ENCODE results near the gene PHF24. TPM values are rescaled to one million over a fixed set of nuclear protein-coding genes. Genes with fewer than 3 reads are reported as not detected.

The PHF24 gene
- polyA plus RNA-seq, 2 donors = 0.04 to 0.07 TPM

GRCh38 chr9:34989003-34989945 lies 31.2 kb downstream of the PHF24 start, which contains the start of gene DNAJB5:
Gene DNAJB5, plus strand, starts transcription at chr9:34989745. Its CDS starts 886 bp downstream, at chr9:34990631.
- Histone ChIP-seq H3K27ac (ENCODE audit: low read depth in 2 of 2, low read length in 1 of 2) (peak within 1 kb of the TSS; percentile 92 to 94), H3K4me1 (ENCODE audit: control insufficient read depth in 2 of 2, insufficient read depth in 2 of 2, low read length in 1 of 2) (peaks cover 15 to 23% of the 10 kb centered on the region in 2 donors), H3K27me3 (ENCODE audit: control insufficient read depth in 1 of 2, insufficient read depth in 2 of 2, low read length in 2 of 2) (no peaks in the 10 kb centered on the region), H3K9me3 (ENCODE audit: control insufficient read depth in 2 of 2, insufficient read depth in 1 of 2, low read depth in 1 of 2, low read length in 1 of 2) (no peaks in the 10 kb centered on the region), H3K36me3 (ENCODE audit: control insufficient read depth in 2 of 2, insufficient read depth in 2 of 2, low read length in 1 of 2) (no peaks in the 10 kb centered on the region), H3K4me3 (ENCODE audit: low read depth in 1 of 2, low read length in 2 of 2) (peak within 1 kb of the TSS; percentile 83 to 87)
- WGBS, 2 donors = 1% methylated on average over 62 to 65 of the region's 65 CpGs

GRCh38 chr9:34989946-34990635 lies 32.0 kb downstream of the PHF24 start:
- H3K9me3 ChIP-seq (ENCODE audit: control insufficient read depth in 2 of 2, insufficient read depth in 1 of 2, low read depth in 1 of 2, low read length in 1 of 2) = no peaks in the 10 kb centered on the region
- peak overlapping the region; percentile 83 to 87 for H3K4me3 ChIP-seq (ENCODE audit: low read depth in 1 of 2, low read length in 2 of 2)
- H3K27me3 ChIP-seq (ENCODE audit: control insufficient read depth in 1 of 2, insufficient read depth in 2 of 2, low read length in 2 of 2) = no peaks in the 10 kb centered on the region
- peak overlapping the region; percentile 92 to 94 for H3K27ac ChIP-seq (ENCODE audit: low read depth in 2 of 2, low read length in 1 of 2)
- 8 to 11% methylated on average over 28 to 36 of the region's 39 CpGs for WGBS, 2 donors
- H3K36me3 ChIP-seq (ENCODE audit: control insufficient read depth in 2 of 2, insufficient read depth in 2 of 2, low read length in 1 of 2) = no peaks in the 10 kb centered on the region
- peaks cover 15 to 23% of the 10 kb centered on the region in 2 donors for H3K4me1 ChIP-seq (ENCODE audit: control insufficient read depth in 2 of 2, insufficient read depth in 2 of 2, low read length in 1 of 2)

- WGBS, 2 donors = 62 to 65% methylated on average over 6 to 7 of the region's 7 CpGs
- H3K36me3 ChIP-seq (ENCODE audit: control insufficient read depth in 2 of 2, insufficient read depth in 2 of 2, low read length in 1 of 2) = no peaks in the 10 kb centered on the region
- H3K27me3 ChIP-seq (ENCODE audit: control insufficient read depth in 1 of 2, insufficient read depth in 2 of 2, low read length in 2 of 2) = no peaks in the 10 kb centered on the region
- no peaks in the 10 kb centered on the region for H3K9me3 ChIP-seq (ENCODE audit: control insufficient read depth in 2 of 2, insufficient read depth in 1 of 2, low read depth in 1 of 2, low read length in 1 of 2)
- H3K4me1 ChIP-seq (ENCODE audit: control insufficient read depth in 2 of 2, insufficient read depth in 2 of 2, low read length in 1 of 2) = peaks cover 15 to 25% of the 10 kb centered on the region in 2 donors
- H3K4me3 ChIP-seq (ENCODE audit: low read depth in 1 of 2, low read length in 2 of 2) = no peak overlapping the region
- H3K27ac ChIP-seq (ENCODE audit: low read depth in 2 of 2, low read length in 1 of 2) = peak overlapping the region; percentile 85 to 87
Observed at GRCh38 chr9:34990908-34991606, 33.0 kb downstream of the PHF24 start.

- WGBS, 2 donors = 55 to 69% methylated on average over 10 to 15 of the region's 15 CpGs
- Histone ChIP-seq H3K36me3 (ENCODE audit: control insufficient read depth in 2 of 2, insufficient read depth in 2 of 2, low read length in 1 of 2) (peaks cover 0 to 4% of the 10 kb centered on the region in 2 donors), H3K4me3 (ENCODE audit: low read depth in 1 of 2, low read length in 2 of 2) (no peak overlapping the region), H3K4me1 (ENCODE audit: control insufficient read depth in 2 of 2, insufficient read depth in 2 of 2, low read length in 1 of 2) (peaks cover 15 to 25% of the 10 kb centered on the region in 2 donors), H3K27ac (ENCODE audit: low read depth in 2 of 2, low read length in 1 of 2) (peak overlapping the region; percentile 85 to 94), H3K9me3 (ENCODE audit: control insufficient read depth in 2 of 2, insufficient read depth in 1 of 2, low read depth in 1 of 2, low read length in 1 of 2) (no peaks in the 10 kb centered on the region), H3K27me3 (ENCODE audit: control insufficient read depth in 1 of 2, insufficient read depth in 2 of 2, low read length in 2 of 2) (no peaks in the 10 kb centered on the region)
Observed at GRCh38 chr9:34991607-34992375, 33.7 kb downstream of the PHF24 start.

- Histone ChIP-seq H3K27ac (ENCODE audit: low read depth in 2 of 2, low read length in 1 of 2) (peak overlapping the region; percentile 85 to 94), H3K27me3 (ENCODE audit: control insufficient read depth in 1 of 2, insufficient read depth in 2 of 2, low read length in 2 of 2) (no peaks in the 10 kb centered on the region), H3K4me1 (ENCODE audit: control insufficient read depth in 2 of 2, insufficient read depth in 2 of 2, low read length in 1 of 2) (peaks cover 15 to 25% of the 10 kb centered on the region in 2 donors), H3K9me3 (ENCODE audit: control insufficient read depth in 2 of 2, insufficient read depth in 1 of 2, low read depth in 1 of 2, low read length in 1 of 2) (no peaks in the 10 kb centered on the region), H3K36me3 (ENCODE audit: control insufficient read depth in 2 of 2, insufficient read depth in 2 of 2, low read length in 1 of 2) (peaks cover 0 to 4% of the 10 kb centered on the region in 2 donors), H3K4me3 (ENCODE audit: low read depth in 1 of 2, low read length in 2 of 2) (no peak overlapping the region)
- 48 to 51% methylated on average over 16 of the region's 16 CpGs for WGBS, 2 donors
Observed at GRCh38 chr9:34992376-34992951, 34.4 kb downstream of the PHF24 start.

- no peaks in the 10 kb centered on the region for H3K9me3 ChIP-seq (ENCODE audit: control insufficient read depth in 2 of 2, insufficient read depth in 1 of 2, low read depth in 1 of 2, low read length in 1 of 2)
- WGBS, 2 donors = 39 to 43% methylated on average over 10 of the region's 10 CpGs
- H3K27me3 ChIP-seq (ENCODE audit: control insufficient read depth in 1 of 2, insufficient read depth in 2 of 2, low read length in 2 of 2) = no peaks in the 10 kb centered on the region
- no peak overlapping the region for H3K4me3 ChIP-seq (ENCODE audit: low read depth in 1 of 2, low read length in 2 of 2)
- H3K36me3 ChIP-seq (ENCODE audit: control insufficient read depth in 2 of 2, insufficient read depth in 2 of 2, low read length in 1 of 2) = peaks cover 0 to 4% of the 10 kb centered on the region in 2 donors
- peaks cover 15 to 25% of the 10 kb centered on the region in 2 donors for H3K4me1 ChIP-seq (ENCODE audit: control insufficient read depth in 2 of 2, insufficient read depth in 2 of 2, low read length in 1 of 2)
- H3K27ac ChIP-seq (ENCODE audit: low read depth in 2 of 2, low read length in 1 of 2) = peak overlapping the region; percentile 85 to 94
Observed at GRCh38 chr9:34993502-34994259, 35.6 kb downstream of the PHF24 start.

GRCh38 chr9:34994260-34994899 lies 36.3 kb downstream of the PHF24 start:
- Histone ChIP-seq H3K36me3 (ENCODE audit: control insufficient read depth in 2 of 2, insufficient read depth in 2 of 2, low read length in 1 of 2) (peaks cover 0 to 4% of the 10 kb centered on the region in 2 donors), H3K4me3 (ENCODE audit: low read depth in 1 of 2, low read length in 2 of 2) (no peak overlapping the region), H3K9me3 (ENCODE audit: control insufficient read depth in 2 of 2, insufficient read depth in 1 of 2, low read depth in 1 of 2, low read length in 1 of 2) (no peaks in the 10 kb centered on the region), H3K27ac (ENCODE audit: low read depth in 2 of 2, low read length in 1 of 2) (peak overlapping the region; percentile 79 to 94), H3K4me1 (ENCODE audit: control insufficient read depth in 2 of 2, insufficient read depth in 2 of 2, low read length in 1 of 2) (peaks cover 15 to 25% of the 10 kb centered on the region in 2 donors), H3K27me3 (ENCODE audit: control insufficient read depth in 1 of 2, insufficient read depth in 2 of 2, low read length in 2 of 2) (no peaks in the 10 kb centered on the region)
- 32 to 45% methylated on average over 4 of the region's 4 CpGs for WGBS, 2 donors
